HG02798 (cell line): ENCODE data around the gene SIRPA.

Source experiments
- ATAC-seq: cut with Tn5 transposase; IDR thresholded peaks from one replicate; pipeline ENCODE4 v1.9.1; 2021; ENCODE audit warnings: mild to moderate bottlenecking; ENCODE audit not compliant: unreplicated experiment, poor library complexity

SIRPA gene

GRCh38 chr20:1885940-1886693, 9.1 kb upstream of the SIRPA start:
- no peak for ATAC-seq

GRCh38 chr20:1887321-1887720, 7.9 kb upstream of the SIRPA start:
- no peak for ATAC-seq

- ATAC-seq, result no peak
Measured at GRCh38 chr20:1887756-1888155, 7.5 kb upstream of the SIRPA start.

GRCh38 chr20:1888796-1889463, 6.3 kb upstream of the SIRPA start:
- ATAC-seq, result no peak

- ATAC-seq, result no peak
Measured at GRCh38 chr20:1890469-1891262, 4.5 kb upstream of the SIRPA start.

GRCh38 chr20:1891263-1892118, 3.7 kb upstream of the SIRPA start:
- ATAC-seq, result no peak

- ATAC-seq, result no peak
Measured at GRCh38 chr20:1892119-1892385, 3.2 kb upstream of the SIRPA start.

GRCh38 chr20:1893721-1894470, 1.3 kb upstream of the SIRPA start:
- no peak for ATAC-seq

GRCh38 chr20:1894471-1894950, 696 bp upstream of the SIRPA start:
- no peak for ATAC-seq

GRCh38 chr20:1895674-1896483, 672 bp downstream of the SIRPA start:
- no peak for ATAC-seq

GRCh38 chr20:1896484-1897258, 1.5 kb downstream of the SIRPA start:
- no peak for ATAC-seq

GRCh38 chr20:1897541-1897940, 2.3 kb downstream of the SIRPA start:
- no peak for ATAC-seq

GRCh38 chr20:1897965-1898464, 2.8 kb downstream of the SIRPA start:
- peak; percentile 70 for ATAC-seq

GRCh38 chr20:1898482-1899240, 3.5 kb downstream of the SIRPA start:
- no peak for ATAC-seq

- no peak for ATAC-seq
Measured at GRCh38 chr20:1899241-1899525, 4.0 kb downstream of the SIRPA start.

GRCh38 chr20:1900321-1900801, 5.2 kb downstream of the SIRPA start:
- no peak for ATAC-seq

GRCh38 chr20:1901704-1902103, 6.5 kb downstream of the SIRPA start:
- ATAC-seq, result no peak
